Activated naive CD4-positive, alpha-beta T cell treated with anti-CD3 and anti-CD28 coated beads for 36 hours (primary cell): Measurements from ENCODE around the gene P4HA3. TPM values are rescaled to one million over a fixed set of nuclear protein-coding genes. Genes with fewer than 3 reads are reported as not detected.

Experiments
- CTCF ChIA-PET: fragments of 350-600 bp; sonication (Branson Sonifier 250); formaldehyde crosslinking; loops from one replicate; lab custom pipeline; 2021; ENCODE audit warnings: antibody characterized with exemption; lab: Charles Lee
- DNase-seq: peaks from one replicate; pipeline ENCODE4 v3.0.0-alpha.2; 2020
- H3K27ac Mint-ChIP-seq: one replicate; pipeline ENCODE4 v1.8.0; 2021; ENCODE audit warnings: mild to moderate bottlenecking, mixed read lengths
- H3K27me3 Mint-ChIP-seq: one replicate; pipeline ENCODE4 v1.8.0; 2021; ENCODE audit warnings: low read depth, mixed read lengths
- H3K36me3 Mint-ChIP-seq: one replicate; pipeline ENCODE4 v1.8.0; 2021; ENCODE audit warnings: low read depth, mixed read lengths
- H3K4me1 Mint-ChIP-seq: one replicate; pipeline ENCODE4 v1.8.0; 2021; ENCODE audit warnings: low read depth, mixed read lengths
- H3K4me3 Mint-ChIP-seq: one replicate; pipeline ENCODE4 v1.8.0; 2021; ENCODE audit warnings: mild to moderate bottlenecking, moderate library complexity, mixed read lengths
- H3K9me3 Mint-ChIP-seq: one replicate; pipeline ENCODE4 v1.8.0; 2021; ENCODE audit warnings: mixed read lengths
- intact Hi-C: fragments of 100-400 bp; cut with micrococcal nuclease; formaldehyde crosslinking; loops from one replicate; pipeline ENCODE4 v1.15.1; 2023
- total RNA-seq, 2 experiments: library from RNA; stranded (reverse); gene quantifications; one replicate each; pipeline ENCODE4 v1.2.3, GENCODE V29; 2021

P4HA3 gene
- total RNA-seq, 2 experiments from 2014 or later: not detected

DNA sequence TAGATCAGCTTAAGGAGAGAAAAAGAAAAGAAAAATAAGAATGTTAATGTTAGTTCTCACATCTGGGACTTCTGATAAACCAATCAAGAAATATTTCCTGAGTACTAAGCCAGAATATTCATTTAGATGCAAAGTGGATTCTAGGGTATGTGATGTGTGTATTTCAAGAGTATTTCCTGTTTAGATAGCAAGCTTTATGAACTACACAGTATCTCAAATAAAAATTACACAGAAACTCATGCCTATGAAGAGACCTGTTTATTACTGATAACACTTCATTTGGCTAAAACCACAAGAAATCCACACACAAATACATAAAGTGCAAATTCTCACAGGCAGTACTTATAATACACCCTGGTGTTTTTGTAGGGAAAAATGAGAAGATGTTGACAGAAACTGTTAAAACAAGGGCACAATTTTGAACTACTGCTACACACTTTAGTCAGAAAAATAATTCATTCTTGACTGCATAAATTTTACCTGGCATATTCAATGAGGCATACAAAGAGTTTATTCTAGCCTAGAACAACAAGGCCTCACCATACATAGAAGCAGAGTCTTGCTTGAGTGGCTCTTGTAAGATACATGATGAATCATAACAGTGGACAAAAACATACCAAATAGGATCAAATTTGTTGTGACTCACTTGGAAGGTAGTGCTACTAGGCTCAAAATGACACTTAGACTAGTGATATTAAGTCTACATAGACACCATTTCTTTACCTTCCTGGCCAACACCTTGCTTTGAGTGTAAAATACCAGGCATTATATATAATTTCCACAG, 18.8 kb upstream of the P4HA3 start:
- H3K4me1 Mint-ChIP-seq: no peaks in the 10 kb centered on the region
- CTCF ChIA-PET: no interaction called here

DNA sequence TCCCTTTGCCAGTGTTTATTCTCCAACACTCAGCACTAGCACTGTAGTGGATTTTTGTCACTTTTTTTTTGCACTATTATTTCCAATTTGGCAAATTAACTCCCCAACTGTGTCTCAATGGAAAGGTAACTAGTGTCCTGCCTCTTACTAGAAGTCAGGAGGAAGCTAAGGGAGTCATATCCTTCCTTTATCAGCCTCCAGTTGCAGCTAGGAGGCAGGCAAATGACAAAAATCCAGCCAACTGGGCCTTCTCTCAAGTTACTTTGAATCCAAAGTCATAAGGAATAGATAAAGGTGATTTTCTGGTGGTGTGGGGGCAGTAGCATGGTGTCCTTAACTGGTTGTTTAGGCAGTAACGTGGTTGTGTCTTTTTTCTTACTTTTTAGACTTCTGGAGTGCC, 15.6 kb upstream of the P4HA3 start:
- Mint-ChIP-seq H3K27me3 (peaks cover 4% of the 10 kb centered on the region), H3K36me3 (peaks cover 2% of the 10 kb centered on the region), H3K4me3 (no peak overlapping the region), H3K27ac (no peak overlapping the region), H3K4me1 (no peaks in the 10 kb centered on the region), H3K9me3 (no peaks in the 10 kb centered on the region)
- CTCF ChIA-PET: interaction anchor here (0.6 kb wide), 1 partner anchor 89 kb away, joined by 6 read pairs; no protein-coding TSS in a partner anchor
- DNase-seq: no peak
- intact Hi-C loops: no loop called here

More for the DNA sequence above, 18.8 kb upstream of the P4HA3 start:
- Mint-ChIP-seq H3K36me3 (peaks cover 3% of the 10 kb centered on the region), H3K27ac (no peak overlapping the region), H3K9me3 (no peaks in the 10 kb centered on the region), H3K4me3 (no peak overlapping the region), H3K27me3 (peaks cover 3% of the 10 kb centered on the region)
- no peak for DNase-seq
- intact Hi-C loops: no loop called here

DNA sequence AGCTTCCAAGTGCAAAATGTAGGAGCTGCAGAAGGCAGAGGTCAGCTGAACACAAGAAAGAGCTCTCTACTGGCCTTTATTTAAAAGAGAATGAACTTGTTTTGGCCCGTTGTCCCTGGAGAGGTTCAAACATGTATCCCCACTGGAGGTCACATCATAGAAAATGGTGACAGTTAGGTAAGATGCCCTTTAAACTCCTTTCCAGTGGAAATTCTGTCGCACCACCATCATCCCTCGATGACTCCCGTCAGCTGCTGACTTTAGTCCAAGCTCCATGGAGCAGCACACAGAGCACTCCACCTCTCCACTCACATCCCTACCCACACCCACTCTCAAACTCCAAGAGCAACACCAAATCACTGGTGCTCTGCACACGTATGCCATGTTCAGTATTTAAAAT, 15.2 kb upstream of the P4HA3 start:
- intact Hi-C loops: no loop called here
- no peaks in the 10 kb centered on the region for H3K9me3 Mint-ChIP-seq
- peaks cover 2% of the 10 kb centered on the region for H3K36me3 Mint-ChIP-seq
- H3K27ac Mint-ChIP-seq: no peak overlapping the region
- DNase-seq: no peak
- CTCF ChIA-PET: interaction anchor here (0.6 to 0.8 kb wide), 2 partner anchors 71 to 89 kb away, joined by 3 to 6 read pairs; no protein-coding TSS in a partner anchor
- H3K4me1 Mint-ChIP-seq: no peaks in the 10 kb centered on the region
- H3K27me3 Mint-ChIP-seq: peaks cover 4% of the 10 kb centered on the region
- no peak overlapping the region for H3K4me3 Mint-ChIP-seq

DNA sequence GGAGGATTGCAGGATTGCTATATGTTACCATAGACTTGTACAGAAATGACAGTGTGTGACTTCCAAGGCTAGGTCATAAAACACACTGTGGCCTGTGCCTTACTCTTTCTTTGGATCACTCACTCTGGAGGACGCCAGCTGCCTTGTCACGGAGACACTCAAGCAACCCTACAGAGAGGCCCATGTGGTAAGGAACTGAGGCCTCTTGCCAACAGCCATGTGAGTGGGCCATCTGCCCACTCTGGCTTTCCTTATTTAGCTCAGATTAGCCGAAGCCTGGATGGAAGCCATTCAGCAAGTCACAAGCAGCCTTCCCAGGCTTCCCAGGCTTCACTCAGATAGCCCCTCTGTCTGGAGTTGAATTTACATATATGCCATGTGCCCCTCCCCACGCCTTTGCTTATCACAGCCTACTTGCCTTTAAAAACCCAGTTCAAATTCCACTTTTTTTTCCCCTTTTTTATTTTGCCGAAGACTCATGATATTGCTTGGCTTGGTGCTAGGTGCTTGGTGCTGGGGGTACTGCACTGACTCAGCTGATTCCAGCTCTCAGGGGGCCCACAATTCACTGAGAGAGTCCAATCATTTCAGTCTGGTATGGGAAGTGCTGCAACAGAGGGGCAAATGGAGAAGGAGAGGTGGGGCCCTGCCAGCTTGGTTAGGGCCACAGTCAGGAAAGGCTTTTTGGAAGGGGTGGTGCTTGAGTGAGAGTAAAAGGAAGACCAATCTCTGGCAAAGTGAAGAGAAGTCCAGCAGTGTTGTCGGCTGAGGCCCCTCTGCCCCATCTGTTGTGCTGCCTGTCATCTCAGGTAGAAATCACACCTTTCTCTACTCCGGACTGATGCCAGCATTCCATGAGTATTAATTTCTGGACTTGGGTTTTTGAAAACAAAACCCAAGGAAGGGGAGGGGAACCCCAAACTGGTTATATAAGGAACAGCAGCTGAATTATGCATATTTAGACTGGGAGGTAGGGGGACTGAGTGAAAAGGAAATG, 14.5 kb upstream of the P4HA3 start:
- H3K36me3 Mint-ChIP-seq: peaks cover 2% of the 10 kb centered on the region
- no peak overlapping the region for H3K27ac Mint-ChIP-seq
- DNase-seq: no peak
- H3K9me3 Mint-ChIP-seq: no peaks in the 10 kb centered on the region
- H3K4me3 Mint-ChIP-seq: no peak overlapping the region
- CTCF ChIA-PET: interaction anchor here (0.6 to 0.8 kb wide), 2 partner anchors 70 to 88 kb away, joined by 3 to 6 read pairs; no protein-coding TSS in a partner anchor
- peaks cover 4% of the 10 kb centered on the region for H3K27me3 Mint-ChIP-seq
- intact Hi-C loops: no loop called here
- no peaks in the 10 kb centered on the region for H3K4me1 Mint-ChIP-seq

DNA sequence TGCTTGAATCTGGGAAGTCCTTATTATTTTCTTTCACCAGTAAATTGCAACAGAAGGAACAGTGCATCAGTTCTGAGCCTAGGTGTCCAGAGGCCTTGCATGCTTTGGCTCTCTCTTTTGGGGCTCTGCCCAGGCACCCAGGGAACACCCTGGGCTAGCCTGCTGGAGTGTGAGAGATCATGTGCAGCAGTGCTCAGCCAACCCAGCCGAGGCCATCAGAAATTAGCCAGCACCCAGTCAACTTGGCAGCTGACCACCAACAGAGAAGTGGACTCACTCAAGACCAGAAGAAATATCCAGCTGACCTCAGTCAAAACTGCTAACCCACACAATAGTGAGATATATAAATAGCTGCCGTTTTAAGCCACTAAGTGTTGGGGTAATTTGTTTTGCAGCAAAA, 11.2 kb upstream of the P4HA3 start:
- peaks cover 4% of the 10 kb centered on the region for H3K9me3 Mint-ChIP-seq
- intact Hi-C loops: no loop called here
- CTCF ChIA-PET: interaction anchor here (1.1 to 7.3 kb wide), 4 partner anchors 67 to 127 kb away, joined by 3 to 64 read pairs (median 5); no protein-coding TSS in a partner anchor
- peaks cover 2% of the 10 kb centered on the region for H3K36me3 Mint-ChIP-seq
- H3K4me3 Mint-ChIP-seq: no peak overlapping the region
- no peak overlapping the region for H3K27ac Mint-ChIP-seq
- H3K4me1 Mint-ChIP-seq: no peaks in the 10 kb centered on the region
- peaks cover 4% of the 10 kb centered on the region for H3K27me3 Mint-ChIP-seq
- DNase-seq: no peak

DNA sequence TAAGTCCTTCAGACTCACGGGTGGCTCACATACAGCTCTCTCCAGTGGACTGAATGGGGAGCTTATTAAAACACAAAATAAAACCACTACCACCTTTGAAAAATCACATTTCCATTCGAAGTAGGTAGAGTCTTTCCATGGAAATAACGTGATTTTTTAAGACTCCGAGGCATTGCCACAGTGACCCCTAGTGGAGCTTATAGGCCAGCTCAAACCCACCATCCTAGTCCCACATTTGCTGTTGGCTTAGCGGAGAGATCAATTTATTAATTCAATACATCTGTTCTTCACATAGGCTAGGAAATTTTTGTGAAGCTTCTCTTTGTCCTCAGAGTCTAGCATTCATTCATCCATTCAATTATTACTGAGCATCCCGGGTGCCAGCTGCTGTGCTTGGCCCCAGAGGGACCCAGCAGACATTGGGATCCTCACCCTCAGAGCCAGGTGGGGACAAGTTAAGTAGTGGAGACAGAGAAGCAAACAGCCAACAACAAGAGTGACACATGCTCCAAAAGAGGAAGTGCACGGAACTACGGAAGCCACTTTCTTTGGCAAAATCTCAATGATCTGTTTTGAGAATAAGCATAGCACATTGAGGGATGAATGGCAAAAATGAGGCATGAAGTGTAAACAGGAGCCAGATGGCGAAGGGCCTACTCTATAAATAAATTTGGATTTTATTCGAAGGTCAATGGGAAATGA, 10.2 kb upstream of the P4HA3 start:
- CTCF ChIA-PET: interaction anchor here (0.7 to 7.3 kb wide), 26 partner anchors 8 to 493 kb away, joined by 3 to 64 read pairs (median 4); no protein-coding TSS in a partner anchor
- intact Hi-C loops: loop anchor here (1.0 kb wide), 2 partner anchors 65 to 357 kb away; no protein-coding TSS in a partner anchor
- Mint-ChIP-seq H3K27me3 (peaks cover 4% of the 10 kb centered on the region), H3K4me3 (no peak overlapping the region), H3K27ac (no peak overlapping the region), H3K9me3 (peaks cover 13% of the 10 kb centered on the region), H3K4me1 (no peaks in the 10 kb centered on the region), H3K36me3 (peaks cover 3% of the 10 kb centered on the region)
- peak; percentile 56 for DNase-seq

DNA sequence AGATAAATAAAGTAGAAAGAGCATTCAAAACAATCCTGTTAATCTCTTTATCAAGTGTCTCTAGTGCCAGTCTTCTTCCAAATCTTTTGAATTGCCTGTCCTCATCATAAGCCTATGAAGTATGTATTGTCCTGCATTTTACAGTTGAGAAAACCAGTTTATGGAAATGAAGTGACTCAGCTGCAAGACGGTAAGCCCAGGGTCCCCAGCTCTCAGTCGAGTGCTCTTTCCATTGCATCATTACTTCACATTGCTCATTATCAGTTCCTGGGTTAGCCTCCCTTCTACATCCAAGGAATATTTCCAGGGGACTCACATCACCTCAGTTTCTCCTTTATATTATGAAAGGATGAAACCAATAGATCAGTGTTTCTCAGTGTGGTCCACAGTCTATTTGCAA, 9.1 kb upstream of the P4HA3 start:
- Mint-ChIP-seq H3K27me3 (peaks cover 4% of the 10 kb centered on the region), H3K27ac (no peak overlapping the region), H3K4me3 (no peak overlapping the region), H3K36me3 (peaks cover 3% of the 10 kb centered on the region), H3K4me1 (no peaks in the 10 kb centered on the region), H3K9me3 (peaks cover 15% of the 10 kb centered on the region)
- CTCF ChIA-PET: interaction anchor here (0.6 to 7.3 kb wide), 14 partner anchors 7 to 495 kb away, joined by 3 to 64 read pairs (median 6); no protein-coding TSS in a partner anchor
- intact Hi-C loops: no loop called here
- no peak for DNase-seq

DNA sequence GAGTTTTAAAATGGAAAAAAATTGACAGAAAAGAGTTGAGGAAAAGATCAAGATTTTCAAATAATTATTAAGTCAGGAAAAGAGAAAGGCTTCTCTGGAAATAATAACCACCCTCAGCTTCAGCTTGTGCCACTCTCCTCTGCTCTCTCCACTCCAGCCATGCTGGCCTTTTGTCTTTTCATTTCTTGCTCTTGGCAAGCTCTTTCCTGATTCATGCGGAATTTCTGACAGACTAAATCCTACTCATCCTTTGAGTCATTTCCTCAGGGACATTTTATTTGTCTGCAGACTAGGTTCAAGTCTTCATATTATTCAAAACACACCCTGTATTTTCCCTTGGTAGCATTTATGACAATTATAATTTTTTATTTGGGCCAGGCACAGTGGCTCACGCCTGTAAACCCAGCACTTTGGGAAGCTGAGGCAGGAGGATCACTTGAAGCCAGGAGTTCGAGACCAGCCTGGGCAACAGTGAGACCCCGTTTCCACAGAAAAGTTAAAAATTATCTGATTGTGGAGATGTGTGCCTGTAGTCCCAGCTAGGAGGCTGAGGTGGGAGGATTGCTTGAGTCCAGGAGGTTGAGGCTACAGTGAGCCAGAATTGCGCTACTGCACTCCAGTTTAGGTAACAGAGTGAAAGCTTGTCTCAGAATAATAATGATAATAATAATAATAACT, 7.8 kb upstream of the P4HA3 start:
- CTCF ChIA-PET: interaction anchor here (0.9 to 7.3 kb wide), 3 partner anchors 60 to 355 kb away, joined by 3 to 64 read pairs (median 8); no protein-coding TSS in a partner anchor
- Mint-ChIP-seq H3K4me1 (no peaks in the 10 kb centered on the region), H3K27me3 (no peaks in the 10 kb centered on the region), H3K4me3 (no peak overlapping the region), H3K27ac (no peak overlapping the region), H3K9me3 (peaks cover 15% of the 10 kb centered on the region), H3K36me3 (peaks cover 3% of the 10 kb centered on the region)
- intact Hi-C loops: no loop called here
- no peak for DNase-seq

DNA sequence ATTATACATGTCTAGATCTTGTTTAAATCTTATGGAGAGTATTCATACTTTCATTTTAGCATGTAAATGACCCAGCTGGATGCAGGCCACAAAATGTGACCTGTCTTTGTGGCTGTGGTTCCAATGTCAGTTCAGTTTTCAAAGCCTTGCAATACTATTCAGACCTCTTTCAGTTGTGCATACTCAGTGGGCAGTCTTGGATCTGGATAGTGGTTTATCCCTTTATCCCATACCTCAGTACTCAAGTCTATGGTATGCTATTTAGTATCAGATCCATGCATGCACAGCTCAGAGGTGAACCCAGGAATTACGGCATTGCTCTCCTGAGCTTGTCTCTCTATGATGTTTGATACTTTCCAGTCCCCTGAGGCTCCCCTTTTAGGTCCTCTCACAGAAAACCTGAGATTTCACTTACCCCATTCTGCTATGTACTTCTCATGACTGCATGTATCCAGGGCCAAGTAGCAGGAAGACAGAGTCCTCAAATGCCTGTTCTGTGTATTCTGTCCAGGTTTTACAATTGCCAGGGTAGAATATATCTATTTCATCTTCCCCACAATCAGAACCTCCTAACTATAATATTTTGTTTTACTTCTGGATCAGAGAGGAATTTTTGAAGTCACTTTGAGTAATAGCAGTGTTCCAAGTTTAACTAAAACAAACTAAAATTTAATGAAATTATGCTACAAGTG, 6.9 kb upstream of the P4HA3 start:
- CTCF ChIA-PET: interaction anchor here (0.9 to 7.3 kb wide), 4 partner anchors 9 to 63 kb away, joined by 3 to 64 read pairs (median 3); no protein-coding TSS in a partner anchor
- Mint-ChIP-seq H3K27ac (no peak overlapping the region), H3K27me3 (no peaks in the 10 kb centered on the region), H3K36me3 (peaks cover 3% of the 10 kb centered on the region), H3K4me1 (no peaks in the 10 kb centered on the region), H3K4me3 (no peak overlapping the region), H3K9me3 (peaks cover 15% of the 10 kb centered on the region)
- DNase-seq: no peak
- intact Hi-C loops: no loop called here

DNA sequence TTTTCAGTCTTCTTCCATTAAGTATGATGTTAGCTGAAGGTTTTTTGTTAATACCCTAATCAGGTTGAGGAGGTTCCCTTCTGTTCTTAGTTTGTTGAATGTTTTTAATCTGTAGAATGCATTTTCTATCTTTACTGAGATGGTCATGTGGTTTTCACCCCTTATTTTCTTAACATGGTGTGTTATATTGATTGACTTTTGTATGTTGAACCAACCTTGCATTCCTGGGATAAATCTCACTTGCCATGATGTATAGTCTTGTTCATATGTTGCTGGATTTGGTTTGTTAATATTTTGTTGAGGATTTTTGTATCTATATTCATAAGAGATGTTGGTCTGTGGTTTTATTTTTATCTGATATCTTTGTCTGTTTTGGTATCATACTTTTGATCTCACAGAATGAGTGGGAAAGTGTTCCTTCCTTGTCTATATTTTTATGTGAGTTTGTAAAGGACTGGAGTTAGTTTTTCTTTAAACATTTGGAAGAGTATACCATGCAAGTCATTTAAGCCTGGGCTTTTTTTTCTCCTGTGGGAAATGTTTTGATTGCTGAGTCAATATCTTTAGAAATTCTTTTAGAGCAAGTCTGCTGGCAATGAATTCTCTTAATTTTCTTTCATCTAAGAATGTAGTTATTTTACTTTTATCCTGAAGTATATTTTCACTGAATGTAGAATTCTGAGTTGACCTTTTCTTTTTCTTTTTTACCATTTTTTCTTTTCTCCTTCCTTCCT, 5.5 kb upstream of the P4HA3 start:
- intact Hi-C loops: no loop called here
- DNase-seq: no peak
- Mint-ChIP-seq H3K4me1 (peaks cover under 1% of the 10 kb centered on the region), H3K9me3 (peaks cover 15% of the 10 kb centered on the region), H3K27me3 (peaks cover 5% of the 10 kb centered on the region), H3K36me3 (peaks cover 3% of the 10 kb centered on the region), H3K4me3 (no peak overlapping the region), H3K27ac (no peak overlapping the region)
- CTCF ChIA-PET: interaction anchor here (1.1 to 1.2 kb wide), 2 partner anchors 8 to 20 kb away, joined by 3 read pairs; no protein-coding TSS in a partner anchor
